Transverse colon (tissue), 4 donors: ENCODE measurements around the gene CHST5.

Source experiments
- CTCF ChIP-seq, 5 experiments: fragments of 200-600 bp in 3 of 5; fragments of 450-650 bp in 2 of 5; sonication (generic) in 3 of 5; IDR thresholded peaks; 1 replicate in 2 of 5; 2 replicates in 3 of 5; pipeline ENCODE4 v1.5.1; 2016 to 2017; ENCODE audit warnings: antibody characterized with exemption in 5 of 5, inconsistent platforms in 3 of 5, mild to moderate bottlenecking in 2 of 5, moderate library complexity in 1 of 5
- POLR2A ChIP-seq: fragments of 450-650 bp; IDR thresholded peaks from one replicate; pipeline ENCODE4 v1.6.1; 2016; ENCODE audit warnings: antibody characterized with exemption, mild to moderate bottlenecking, moderate library complexity
- POLR2AphosphoS5 ChIP-seq, 3 donors: sonication (generic); formaldehyde crosslinking; IDR thresholded peaks; one replicate each; pipeline ENCODE4 v1.6.1; 2016; ENCODE audit warnings: antibody characterized with exemption in 3 of 3

DNA sequence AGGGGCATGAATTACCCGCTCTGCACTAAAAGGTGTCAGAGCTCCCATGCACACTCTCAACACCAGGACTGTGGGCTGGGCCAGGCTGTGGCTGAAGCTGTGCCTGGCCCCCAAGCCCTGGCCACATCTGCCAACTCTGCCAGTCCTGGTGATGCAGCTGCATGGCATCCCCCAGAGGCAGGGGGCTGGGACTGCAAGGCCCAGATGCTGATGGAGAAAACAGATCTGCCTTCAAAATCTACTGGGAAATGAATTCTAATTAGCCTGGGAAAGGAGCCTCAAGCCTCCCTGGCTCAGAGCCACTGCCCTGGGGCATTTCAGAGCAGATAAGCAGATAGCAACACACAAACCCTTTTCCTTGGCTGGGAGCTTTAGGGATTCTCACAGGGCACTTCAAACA is 44.0 kb downstream of the CHST5 start:
- TF ChIP-seq CTCF (IDR thresholded peaks at IDR 0.05) (no peak), POLR2A (no peak), POLR2AphosphoS5 (IDR thresholded peaks at IDR 0.05) (no peak)
